GM21526 (cell line): Measurements from ENCODE around the gene RNF212.

Experiments used
- ATAC-seq: cut with Tn5 transposase; IDR thresholded peaks from one replicate; pipeline ENCODE4 v1.9.1; 2021; ENCODE audit warnings: moderate library complexity; ENCODE audit not compliant: unreplicated experiment, low FRiP score

Gene RNF212

DNA sequence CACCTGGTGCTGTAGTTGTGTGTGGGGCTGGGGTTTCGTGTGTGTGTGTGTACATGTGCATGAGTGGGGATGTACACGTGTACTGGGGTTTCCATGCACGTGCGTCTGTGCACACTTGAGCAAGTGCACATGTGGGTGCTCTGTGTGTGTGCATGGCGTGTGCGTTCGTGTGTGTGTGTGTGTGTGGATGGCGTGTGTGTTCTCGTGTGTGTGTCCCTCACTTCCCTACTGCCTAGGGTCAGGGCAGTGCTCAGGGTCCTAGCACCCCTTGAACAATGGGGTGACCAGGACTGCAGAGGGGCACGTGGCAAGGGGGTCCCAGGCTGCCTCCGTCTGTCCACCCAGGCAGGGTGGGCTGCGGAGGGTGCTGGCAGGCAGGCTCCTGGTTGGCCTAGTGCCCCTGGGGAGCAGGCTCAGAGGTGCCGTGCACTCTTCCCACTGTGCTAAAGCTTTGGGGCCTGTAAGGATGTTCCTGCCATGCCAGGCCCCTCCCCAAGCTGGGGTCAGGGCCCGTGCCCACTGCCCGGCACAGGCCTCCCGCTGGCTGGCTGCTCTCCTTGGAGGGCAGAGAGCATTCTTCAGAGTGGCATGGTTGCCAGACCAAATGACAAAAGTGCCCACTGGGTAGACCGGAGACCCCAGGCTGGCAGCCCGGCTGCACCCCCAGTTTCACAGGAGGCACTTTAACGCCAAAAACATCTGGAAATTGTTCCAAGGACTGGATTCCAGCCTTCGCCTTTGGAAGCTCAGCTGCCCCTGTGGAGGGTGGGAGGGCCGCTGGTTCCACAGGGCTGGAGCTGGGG is 72.8 kb downstream of the RNF212 start:
- ATAC-seq, result no peak

DNA sequence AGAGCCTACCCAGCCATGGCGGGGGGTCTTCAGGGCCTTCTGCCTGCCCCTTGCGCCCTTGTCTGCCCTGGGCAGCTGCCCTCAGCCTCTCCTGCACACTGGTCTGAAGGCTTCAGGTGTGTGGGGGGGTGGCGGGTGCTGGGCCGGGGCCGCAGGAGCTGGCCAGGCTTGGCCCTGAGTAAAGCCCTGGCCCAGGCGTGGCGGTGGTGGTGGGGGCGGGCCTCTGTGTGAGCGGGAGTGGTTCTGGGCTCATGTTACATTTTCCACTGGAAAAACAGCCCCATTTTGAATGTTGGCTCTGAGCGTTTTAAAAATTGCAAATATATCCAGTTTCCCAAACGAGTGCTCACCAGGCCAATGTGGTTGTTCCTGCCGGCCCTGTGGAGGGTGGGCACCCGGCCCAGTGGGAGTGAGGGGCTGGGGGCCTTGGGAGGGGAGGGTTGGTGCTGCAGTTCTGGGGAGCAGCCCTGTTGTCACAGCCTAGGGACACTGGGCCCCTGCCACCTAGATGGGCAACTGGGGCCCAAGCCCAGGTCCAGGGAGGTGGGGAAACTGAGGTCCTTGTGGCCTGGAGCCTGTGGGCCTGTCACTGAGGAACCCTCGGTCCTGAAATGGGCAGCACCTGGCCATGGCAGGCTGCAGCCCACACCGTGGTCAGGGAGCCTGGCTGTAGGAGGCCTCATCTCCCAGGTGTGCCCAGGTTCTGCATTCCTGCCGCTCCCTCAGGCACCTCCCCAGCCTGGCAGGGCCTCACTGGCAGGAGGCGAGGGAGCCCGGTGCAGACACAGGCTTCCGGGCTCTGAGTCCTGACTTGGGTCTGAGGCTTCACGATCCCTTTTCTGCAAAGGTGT is 73.6 kb downstream of the RNF212 start:
- no peak for ATAC-seq

DNA sequence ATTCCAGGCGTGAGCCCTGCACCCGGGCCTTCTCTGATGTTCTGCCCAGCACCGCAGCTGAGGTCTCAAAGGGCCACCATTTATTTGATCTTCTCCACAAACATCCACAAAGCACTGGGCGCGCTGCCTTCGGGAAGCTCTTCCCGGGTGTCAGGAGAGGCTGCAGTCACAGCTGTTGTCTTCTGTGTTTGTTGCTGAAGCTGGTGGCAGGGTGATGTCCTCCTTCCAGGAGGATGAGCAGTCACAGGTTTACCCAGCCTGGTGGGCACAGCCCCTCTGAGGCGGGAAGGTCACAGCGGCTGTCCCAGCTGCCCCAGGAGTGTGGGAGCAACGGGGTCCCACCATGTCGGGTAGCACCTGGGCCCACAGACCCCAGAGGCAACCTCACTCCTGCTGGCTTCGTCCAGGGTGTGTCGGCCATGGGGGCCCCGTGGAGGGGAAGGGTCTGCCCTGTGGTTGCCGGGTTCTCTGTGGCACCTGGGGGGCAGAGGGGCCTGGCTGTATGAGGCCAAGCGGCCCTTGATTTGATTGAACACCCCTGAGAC is 74.3 kb downstream of the RNF212 start:
- ATAC-seq, result no peak

DNA sequence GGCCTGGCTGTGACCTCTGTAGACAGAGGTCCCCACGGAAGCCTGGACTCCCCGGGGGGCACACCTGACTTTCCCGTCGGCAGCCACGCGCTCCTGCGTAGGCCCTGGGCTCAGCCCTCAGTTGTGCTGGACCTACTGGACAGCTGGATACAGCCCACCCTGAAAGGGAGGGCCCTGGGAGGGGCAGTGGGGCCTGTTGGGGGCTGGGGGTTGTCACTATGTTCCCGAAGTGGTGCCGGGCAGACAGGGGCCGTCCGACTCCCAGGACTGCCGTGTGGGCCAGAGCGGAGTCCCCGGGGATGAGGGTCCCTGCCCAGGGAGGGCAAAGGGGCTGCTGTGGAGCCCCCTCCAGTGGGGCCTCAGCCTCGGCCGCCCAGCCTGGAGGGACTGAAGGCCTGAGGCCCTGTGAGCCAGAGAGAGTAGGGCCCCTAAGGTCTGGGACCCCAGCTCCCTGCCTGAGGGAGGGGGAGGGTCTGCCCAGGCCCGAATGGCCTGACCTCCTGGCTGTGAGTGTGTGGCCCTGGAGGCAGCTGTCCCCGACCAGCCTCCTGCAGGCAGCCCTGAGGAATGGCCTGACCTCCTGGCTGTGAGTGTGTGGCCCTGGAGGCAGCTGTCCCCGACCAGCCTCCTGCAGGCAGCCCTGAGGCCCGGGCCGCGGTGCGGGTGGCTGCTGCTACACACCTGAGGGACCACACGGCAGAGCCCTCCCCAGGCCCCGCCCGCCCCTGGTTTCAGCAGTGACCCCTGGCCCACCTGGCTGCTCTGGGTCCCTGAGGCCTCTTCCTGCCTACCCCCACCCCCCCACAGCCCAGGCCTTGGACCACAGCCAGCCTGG is 76.2 kb downstream of the RNF212 start:
- ATAC-seq, result no peak

DNA sequence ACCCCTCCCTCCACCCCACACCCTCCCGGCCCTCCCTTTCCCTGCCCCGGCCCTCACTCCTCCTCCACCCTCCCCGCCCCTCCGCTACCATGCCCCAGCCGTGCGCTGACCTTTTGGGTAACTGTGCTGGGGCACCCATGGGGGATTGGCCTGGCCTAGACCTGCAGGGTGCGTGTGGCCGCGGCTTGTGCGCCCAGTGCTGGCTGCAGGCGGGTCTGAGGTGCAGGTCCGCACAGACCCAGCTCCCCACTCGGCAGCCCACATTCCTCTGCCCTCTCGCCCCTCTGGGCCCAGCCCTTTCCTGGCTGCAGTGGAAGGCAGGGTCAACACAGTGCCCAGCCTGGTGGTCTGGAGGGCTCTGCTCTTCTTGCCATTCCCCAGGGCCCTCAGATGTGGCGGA is 77.3 kb downstream of the RNF212 start:
- ATAC-seq, result no peak

DNA sequence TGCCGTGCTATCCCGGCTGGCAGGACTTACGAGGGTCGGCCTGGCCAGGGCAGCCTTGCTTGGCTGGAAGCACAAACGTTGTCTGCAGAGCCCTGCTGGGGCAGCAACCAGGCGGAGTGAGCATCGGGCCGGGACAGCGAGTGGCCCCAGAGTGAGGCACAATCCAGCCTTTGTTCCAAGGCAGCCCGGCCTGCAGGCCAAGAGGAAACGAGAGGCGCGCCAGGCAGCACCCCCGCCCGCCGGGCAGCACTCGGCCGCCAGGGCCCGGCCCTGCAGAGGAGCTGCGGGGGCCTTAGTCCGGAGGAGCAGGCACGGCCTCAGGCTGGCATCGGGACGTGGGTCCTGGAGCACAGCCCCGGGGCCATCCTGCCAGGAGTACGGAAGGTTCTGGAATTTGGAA is 77.9 kb downstream of the RNF212 start:
- no peak for ATAC-seq

DNA sequence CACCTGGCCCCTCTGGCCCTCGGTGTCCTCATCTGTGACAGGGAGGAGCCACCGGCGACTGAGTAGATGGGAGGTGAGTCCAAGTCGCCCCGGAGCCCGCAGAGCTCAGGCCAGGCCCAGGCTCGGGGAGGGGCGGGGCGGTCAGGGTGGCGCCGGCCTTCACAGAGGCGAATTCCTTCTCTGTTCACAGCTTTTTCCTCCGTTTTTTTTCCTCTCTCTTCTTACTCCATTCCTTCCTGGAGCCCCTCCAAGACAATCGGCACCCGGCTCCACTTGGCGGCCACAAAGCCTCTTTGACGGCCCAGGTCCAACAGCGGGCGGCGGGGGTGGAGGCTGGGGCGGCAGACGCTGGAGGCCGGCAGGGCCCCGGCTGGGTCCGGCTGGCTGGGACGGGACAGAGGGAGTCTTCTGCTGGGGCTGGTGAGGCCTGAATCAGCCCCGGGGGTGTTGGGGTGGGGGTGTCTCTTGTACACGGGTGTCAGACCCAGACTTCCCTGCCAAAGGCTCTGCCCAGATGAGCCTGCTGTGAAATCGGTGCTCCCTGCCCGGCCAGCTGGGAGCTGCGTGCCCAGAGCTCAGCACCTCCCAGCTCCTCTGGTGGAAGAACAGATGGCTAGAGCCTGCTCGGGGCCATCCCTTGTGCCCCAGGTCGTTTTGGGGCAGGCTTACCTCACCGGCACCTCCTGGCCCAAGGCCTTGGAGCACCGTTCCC is 79.4 kb downstream of the RNF212 start:
- no peak for ATAC-seq

DNA sequence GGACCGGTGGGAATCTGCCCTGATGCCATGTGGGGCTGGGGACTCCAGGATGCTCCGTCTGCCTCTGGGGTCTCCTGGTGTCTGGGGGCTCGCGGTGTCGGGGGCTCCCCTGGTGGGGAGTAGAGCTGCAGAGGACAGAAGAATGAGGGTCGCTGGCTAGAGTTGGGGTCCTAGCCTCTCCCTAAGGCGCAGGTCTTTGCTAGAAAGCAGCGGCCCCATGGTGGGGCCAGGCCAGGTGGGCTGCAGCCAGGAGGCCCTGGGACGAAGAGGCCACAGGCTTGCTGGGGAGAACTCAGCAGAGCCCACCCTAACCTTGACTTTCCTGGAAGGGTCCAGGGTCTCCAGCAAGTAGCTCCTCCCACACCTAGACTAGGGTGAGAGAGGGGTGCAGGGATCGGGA is 80.5 kb downstream of the RNF212 start:
- no peak for ATAC-seq

DNA sequence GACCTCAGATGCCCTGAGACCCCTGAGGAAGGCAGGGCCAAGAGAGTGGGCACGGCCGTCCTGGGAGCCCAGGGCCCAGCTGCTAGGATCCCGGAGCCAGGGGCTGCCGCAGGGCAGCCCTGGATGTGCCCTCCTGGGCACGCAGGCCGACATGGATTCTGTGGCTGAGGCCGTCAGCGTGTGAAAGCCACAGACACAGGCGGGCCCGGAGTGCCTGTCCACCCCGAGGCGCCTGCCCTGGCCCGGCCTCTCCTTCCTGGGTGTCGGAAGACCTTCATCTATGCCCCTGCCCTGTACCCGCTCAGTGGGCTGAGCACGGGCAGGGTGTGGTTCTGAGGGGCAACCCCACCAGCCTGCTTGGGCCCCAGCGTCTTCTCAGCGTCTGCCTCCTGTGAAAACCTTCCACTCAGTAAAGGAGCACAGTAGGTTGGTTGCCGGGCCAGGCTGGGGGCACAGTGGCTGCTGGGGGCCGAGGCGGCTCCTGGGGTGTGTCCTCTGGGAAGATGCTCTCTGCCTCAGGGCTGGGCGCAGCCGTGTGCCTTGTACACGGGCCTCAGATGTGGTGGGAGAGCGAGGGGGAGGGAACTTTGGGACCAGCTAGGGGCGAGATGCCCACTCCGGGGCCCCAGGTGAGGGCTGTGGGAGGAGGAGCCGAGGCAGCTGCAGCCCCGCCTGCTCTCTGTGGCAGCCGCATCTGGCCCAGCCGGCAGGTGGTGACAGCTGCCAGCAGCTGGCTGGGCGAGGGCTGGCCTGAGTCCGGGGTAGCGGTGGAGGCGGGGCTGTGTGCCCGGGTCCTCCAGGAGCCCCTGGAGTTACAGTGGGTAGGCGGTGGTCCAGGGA is 81.2 kb downstream of the RNF212 start:
- ATAC-seq, result no peak

DNA sequence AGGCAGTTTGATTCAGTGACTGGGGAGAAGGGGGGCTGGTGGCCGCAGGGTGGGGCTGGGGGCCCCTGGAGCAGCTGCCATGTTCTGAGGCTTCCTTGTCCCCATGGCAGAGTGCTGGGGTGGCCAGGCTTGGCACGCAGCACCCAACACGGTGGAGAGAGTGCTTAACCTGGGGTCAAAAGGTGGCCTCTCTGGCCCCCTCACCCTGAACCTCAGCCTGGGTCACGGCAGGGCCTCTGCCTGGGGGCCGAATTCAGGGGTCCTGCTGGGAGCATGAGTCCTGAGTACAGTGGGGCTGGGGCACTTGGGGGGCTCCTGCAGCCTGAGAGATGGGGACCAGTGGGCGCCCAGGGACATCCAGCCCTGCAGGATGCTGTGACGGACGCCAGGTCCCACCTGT is 82.0 kb downstream of the RNF212 start:
- no peak for ATAC-seq

DNA sequence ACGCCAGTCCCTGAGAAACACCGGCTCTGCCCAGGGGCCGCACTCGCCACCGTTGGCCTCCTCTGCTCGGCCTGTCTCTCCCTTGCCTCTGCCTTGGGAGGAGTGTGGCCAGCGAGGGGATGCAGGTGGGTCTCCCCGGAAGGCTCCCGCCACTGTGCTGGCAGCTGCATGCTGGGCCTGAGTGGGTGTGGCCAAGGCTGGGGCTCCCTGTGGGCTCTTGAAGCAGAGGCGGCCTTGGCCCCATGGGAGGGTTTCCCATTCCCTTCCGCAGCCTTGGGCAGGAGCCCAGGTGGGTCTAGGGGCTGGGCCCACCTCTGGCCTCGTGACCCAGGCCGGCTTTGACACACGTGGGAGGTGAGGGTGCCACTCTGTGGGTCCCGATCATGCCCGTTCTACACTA is 82.8 kb downstream of the RNF212 start:
- no peak for ATAC-seq

DNA sequence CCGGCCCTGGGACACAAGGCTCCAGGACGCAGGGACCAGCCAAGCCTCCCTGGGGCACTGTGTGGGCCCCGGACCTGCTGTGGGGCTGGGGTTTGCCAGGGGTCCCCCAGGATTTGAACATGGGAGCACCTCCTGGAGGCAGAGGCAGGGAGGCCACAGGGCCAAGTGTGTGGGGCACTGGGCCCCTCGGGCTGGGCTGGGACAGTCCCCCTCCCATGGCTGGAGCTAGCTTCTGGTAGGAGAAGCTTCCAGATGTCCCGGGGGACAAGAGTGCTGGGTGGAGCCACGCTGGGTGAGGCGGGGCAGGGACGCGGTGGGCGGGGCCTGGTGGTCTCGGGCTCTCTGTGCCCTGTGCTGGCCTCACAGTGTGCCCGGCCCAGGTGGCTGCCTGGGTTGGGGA is 83.3 kb downstream of the RNF212 start:
- no peak for ATAC-seq

DNA sequence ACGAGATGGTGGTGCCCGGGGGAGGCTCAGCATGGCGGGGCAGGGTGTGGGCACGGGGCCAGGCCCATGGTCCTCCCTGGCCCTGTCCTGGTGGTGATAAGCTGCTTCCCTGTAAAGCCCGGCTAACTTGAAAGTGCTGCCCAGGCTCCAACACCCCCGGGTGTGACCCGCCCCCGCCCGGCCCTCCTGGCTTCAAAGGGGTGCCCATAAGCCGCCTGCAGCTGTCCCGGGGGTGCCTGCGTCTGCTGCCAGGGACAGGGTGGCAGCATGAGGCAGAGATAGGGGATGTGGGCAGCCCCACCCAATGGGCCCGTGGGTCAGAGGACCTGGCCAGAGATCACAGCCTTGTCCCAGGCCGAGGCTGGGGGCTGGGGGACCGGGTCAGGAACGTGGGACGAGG is 83.8 kb downstream of the RNF212 start:
- no peak for ATAC-seq

DNA sequence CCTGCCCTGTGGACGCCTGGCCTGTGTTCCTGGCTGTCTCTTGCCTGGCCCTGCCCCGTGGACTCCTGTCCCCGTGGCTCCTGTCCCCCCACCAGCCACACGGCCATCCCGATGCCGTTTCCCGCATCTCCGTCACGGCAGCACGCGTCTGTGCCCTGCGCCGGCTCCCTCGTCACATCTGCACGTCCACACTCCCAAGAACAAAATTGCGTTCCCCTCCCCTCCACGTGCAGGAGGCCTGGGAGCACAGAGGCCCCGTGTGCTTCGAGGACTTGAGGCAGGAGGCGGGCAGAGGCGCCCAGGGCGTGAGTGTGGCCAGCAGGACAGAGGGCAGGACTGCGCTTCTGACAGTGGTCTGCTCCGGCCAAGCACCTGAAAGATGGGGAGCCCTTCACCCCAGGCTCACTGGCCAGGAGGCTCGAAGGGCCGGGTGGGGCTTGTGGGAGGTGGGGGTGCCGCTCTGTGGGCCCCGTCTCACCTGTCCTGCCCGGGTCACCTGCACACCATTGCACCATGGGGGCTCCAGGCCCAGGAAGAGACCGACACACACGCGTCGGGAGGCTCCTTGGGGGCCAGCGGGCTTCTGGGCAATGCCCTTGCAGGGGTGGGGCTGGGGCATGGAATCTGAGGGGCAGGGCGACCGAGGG is 84.7 kb downstream of the RNF212 start:
- ATAC-seq, result no peak

DNA sequence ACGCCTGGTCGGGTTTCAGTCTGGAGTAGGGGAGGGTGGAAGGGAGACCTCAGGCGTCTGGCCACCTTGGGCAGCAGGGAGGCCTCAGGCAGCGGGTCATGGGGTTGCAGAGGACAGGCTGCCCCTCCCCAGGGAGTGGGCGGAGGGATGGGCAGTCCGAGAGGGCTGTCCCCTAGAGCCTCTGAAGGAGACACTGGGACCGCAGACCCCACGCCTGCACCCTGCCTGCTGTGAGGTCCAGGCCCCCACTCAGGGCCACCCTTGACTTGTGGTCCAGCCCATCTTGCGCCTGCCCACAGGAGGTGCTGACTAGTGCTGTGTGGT is 85.5 kb downstream of the RNF212 start:
- ATAC-seq, result no peak

DNA sequence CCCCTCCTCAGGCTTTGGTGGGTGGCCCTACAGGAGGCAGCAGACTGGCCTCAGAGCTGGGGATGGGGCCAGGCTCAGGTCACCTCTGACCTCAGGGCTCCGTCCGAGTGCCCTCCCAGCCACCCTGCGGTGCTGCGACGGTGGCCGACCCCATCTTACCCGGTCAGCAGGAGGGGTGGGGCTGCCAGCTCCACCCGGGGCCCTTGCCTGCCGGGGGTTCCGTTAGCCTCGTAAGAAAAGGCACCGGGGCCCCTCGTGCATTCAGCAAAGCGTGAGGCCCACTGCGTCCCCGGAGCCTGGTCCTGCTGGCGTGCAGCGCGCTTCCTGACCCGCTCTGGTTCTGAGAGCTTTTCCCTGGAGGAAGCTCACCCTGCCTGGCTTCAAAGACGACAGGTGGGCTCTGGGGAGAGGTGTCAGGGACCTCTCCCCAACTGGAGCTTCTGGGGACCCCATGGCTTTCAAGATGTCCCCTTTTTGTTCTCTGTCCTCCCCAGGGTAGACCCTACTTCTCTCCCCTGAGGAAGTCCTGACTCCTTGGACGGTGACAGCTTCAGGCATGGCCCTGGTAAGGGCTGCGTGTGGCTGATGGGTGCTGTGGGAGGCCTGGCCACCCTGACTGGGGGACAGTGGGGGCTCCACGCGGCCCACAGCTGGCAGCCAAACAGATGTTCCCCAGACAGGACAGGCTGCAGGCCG is 86.0 kb downstream of the RNF212 start:
- ATAC-seq, result no peak

DNA sequence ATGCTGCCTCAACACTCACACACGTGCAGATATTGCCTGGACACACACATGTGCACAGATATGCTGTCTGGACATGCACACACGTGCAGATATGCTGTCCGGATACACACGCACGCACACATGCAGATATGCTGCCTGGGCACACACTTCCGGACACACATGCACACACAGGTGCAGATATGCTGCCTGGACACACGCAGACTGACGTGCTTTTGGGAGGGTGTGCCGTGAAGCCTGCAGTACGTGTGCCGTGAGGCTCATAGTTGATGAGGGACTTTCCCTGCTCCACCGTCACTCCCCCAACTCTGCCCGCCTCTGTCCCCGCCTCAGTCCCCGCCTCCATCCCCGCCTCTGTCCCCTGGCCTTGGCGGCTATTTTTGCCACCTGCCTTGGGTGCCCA is 87.2 kb downstream of the RNF212 start:
- peak; percentile 53 for ATAC-seq

DNA sequence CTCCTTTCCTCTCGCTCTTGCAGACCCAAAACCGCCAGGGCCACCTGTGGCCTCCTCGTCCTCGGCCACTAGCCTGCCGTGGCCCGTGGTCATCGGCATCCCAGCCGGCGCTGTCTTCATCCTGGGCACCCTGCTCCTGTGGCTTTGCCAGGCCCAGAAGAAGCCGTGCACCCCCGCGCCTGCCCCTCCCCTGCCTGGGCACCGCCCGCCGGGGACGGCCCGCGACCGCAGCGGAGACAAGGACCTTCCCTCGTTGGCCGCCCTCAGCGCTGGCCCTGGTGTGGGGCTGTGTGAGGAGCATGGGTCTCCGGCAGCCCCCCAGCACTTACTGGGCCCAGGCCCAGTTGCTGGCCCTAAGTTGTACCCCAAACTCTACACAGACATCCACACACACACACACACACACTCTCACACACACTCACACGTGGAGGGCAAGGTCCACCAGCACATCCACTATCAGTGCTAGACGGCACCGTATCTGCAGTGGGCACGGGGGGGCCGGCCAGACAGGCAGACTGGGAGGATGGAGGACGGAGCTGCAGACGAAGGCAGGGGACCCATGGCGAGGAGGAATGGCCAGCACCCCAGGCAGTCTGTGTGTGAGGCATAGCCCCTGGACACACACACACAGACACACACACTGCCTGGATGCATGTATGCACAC is 88.3 kb downstream of the RNF212 start:
- no peak for ATAC-seq
